SU-DHL-6 (cell line): ENCODE data around the gene ACAP2.

Experiments used
- CTCF ChIP-seq: fragments of 200-600 bp; sonication (generic); IDR thresholded peaks from one replicate; pipeline ENCODE4 v1.5.1; 2017; ENCODE audit warnings: antibody characterized with exemption, mild to moderate bottlenecking, low read length, moderate library complexity; ENCODE audit not compliant: insufficient read depth, poor library complexity, severe bottlenecking
- EZH2phosphoT487 ChIP-seq: fragments of 200-600 bp; sonication (generic), shearing (Covaris generic); conservative IDR thresholded peaks from 2 replicates; pipeline ENCODE4 v1.6.1; 2018; ENCODE audit warnings: mild to moderate bottlenecking, antibody characterized with exemption, low read length, moderate library complexity, mixed read lengths

- TF ChIP-seq CTCF, result no peak
- TF ChIP-seq EZH2phosphoT487, result no peak
These were observed 17.0 kb downstream of the ACAP2 start for GRCh38 chr3:195425849-195426248.
